Upper lobe of left lung (tissue), 4 donors: ENCODE data around the gene DLEU7.

Experiments used
- EP300 ChIP-seq, 4 donors: sonication (generic); formaldehyde crosslinking; IDR thresholded peaks; one replicate each; pipeline ENCODE4 v1.5.1; 2017; ENCODE audit warnings: antibody characterized with exemption in 4 of 4, control low read depth in 2 of 4
- POLR2A ChIP-seq, 4 donors: fragments of 450-650 bp; IDR thresholded peaks; one replicate each; pipeline ENCODE4 v1.5.1; 2016 to 2017; ENCODE audit warnings: antibody characterized with exemption in 4 of 4, mild to moderate bottlenecking in 2 of 4
- POLR2AphosphoS5 ChIP-seq, 2 donors: sonication (generic); formaldehyde crosslinking; IDR thresholded peaks; one replicate each; pipeline ENCODE4 v1.5.1; 2017; ENCODE audit warnings: antibody characterized with exemption in 2 of 2
- TF ChIP-seq, protein P1 (sequence below), 6 experiments: fragments of 450-650 bp in 4 of 6; fragments of 200-600 bp in 2 of 6; sonication (generic) in 2 of 6; IDR thresholded peaks; one replicate each; pipeline ENCODE4 v1.5.1; 2016 to 2019; ENCODE audit warnings: antibody characterized with exemption in 6 of 6

DNA sequence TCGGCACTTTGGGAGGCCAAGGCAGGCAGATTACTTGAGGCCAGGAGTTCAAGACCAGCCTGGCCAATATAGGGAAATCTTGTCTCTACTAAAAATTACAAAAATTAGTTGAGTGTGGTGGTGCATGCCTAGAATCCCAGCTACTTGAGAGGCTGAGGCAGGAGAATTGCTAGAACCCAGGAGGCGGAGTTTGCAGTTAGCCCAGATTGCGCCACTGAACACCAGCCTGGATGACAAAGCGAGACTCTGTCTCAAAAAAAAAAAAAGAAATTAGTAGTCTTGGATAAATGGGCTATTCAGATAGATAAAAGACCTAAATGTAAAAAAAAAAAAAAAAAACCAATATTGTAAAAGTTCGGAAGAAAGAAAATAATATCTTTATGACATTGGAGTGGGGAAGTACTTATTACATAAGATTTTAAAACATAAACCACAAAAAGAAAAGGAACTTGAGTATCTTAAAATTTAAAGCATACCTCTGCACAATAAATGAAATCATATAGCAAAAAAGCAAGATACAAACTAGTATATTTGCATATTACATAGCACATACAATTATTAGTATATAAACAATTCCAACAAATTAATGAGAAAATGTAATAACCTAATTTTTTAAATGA is 39.4 kb upstream of the DLEU7 start:
- TF ChIP-seq, protein P1, sequence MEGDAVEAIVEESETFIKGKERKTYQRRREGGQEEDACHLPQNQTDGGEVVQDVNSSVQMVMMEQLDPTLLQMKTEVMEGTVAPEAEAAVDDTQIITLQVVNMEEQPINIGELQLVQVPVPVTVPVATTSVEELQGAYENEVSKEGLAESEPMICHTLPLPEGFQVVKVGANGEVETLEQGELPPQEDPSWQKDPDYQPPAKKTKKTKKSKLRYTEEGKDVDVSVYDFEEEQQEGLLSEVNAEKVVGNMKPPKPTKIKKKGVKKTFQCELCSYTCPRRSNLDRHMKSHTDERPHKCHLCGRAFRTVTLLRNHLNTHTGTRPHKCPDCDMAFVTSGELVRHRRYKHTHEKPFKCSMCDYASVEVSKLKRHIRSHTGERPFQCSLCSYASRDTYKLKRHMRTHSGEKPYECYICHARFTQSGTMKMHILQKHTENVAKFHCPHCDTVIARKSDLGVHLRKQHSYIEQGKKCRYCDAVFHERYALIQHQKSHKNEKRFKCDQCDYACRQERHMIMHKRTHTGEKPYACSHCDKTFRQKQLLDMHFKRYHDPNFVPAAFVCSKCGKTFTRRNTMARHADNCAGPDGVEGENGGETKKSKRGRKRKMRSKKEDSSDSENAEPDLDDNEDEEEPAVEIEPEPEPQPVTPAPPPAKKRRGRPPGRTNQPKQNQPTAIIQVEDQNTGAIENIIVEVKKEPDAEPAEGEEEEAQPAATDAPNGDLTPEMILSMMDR (IDR thresholded peaks at IDR 0.05): no peak
- TF ChIP-seq POLR2AphosphoS5 (IDR thresholded peaks at IDR 0.05): no peak
- no peak for TF ChIP-seq POLR2A (IDR thresholded peaks at IDR 0.05)
- no peak for TF ChIP-seq EP300 (IDR thresholded peaks at IDR 0.05)
